Fibroblast of lung (primary cell): ENCODE results near the gene CACNB4. TPM values are rescaled to one million over a fixed set of nuclear protein-coding genes. Genes with fewer than 3 reads are reported as not detected.
"Not testable (repeated sequence)": the region's sequence is repeated elsewhere in the genome, so short reads cannot be mapped to it uniquely, and the experiment has no call there.

ENCODE experiments used
- DNase-seq, 2 donors: peaks; one replicate each; pipeline versions ENCODE4 v3.0.0 to v3.0.0-alpha.2; 2010; ENCODE audit warnings: low read depth in 2 of 2
- H2AFZ ChIP-seq: 2 replicates; pipeline ENCODE4 v1.5.1; 2012; ENCODE audit warnings: low read length, control low read depth, inconsistent platforms
- H3K27ac ChIP-seq: 2 replicates; pipeline ENCODE4 v1.5.1; 2011; ENCODE audit warnings: low read length, control low read depth; ENCODE audit not compliant: insufficient read depth
- H3K27me3 ChIP-seq: 2 replicates; pipeline ENCODE4 v1.5.1; 2011; ENCODE audit warnings: mild to moderate bottlenecking, low read length; ENCODE audit not compliant: control insufficient read depth, insufficient read depth
- H3K36me3 ChIP-seq: 2 replicates; pipeline ENCODE4 v1.5.1; 2011; ENCODE audit warnings: low read length; ENCODE audit not compliant: control insufficient read depth, insufficient read depth
- H3K4me1 ChIP-seq: 2 replicates; pipeline ENCODE4 v1.5.1; 2011; ENCODE audit warnings: low read length; ENCODE audit not compliant: control insufficient read depth, insufficient read depth; ENCODE audit errors: extremely low read depth
- H3K4me2 ChIP-seq: 2 replicates; pipeline ENCODE4 v1.5.1; 2011; ENCODE audit warnings: low read length, control low read depth; ENCODE audit not compliant: insufficient read depth; ENCODE audit errors: extremely low read depth
- H3K4me3 ChIP-seq, 4 experiments: fragments of 200-600 bp in 1 of 4; sonication (generic) in 1 of 4; replicated peaks in 1 of 4; 2 replicates each; pipeline ENCODE4 v1.5.1; 2011 to 2016; ENCODE audit warnings: low read length in 4 of 4, low read depth in 3 of 4, mild to moderate bottlenecking in 3 of 4, control low read depth in 2 of 4, inconsistent platforms in 1 of 4, mixed read lengths in 1 of 4; ENCODE audit not compliant: insufficient read depth in 1 of 4; ENCODE audit errors: control extremely low read depth in 1 of 4
- H3K79me2 ChIP-seq: 2 replicates; pipeline ENCODE4 v1.5.1; 2012; ENCODE audit warnings: mild to moderate bottlenecking, low read length, inconsistent platforms; ENCODE audit not compliant: control insufficient read depth, insufficient read depth
- H3K9ac ChIP-seq: 2 replicates; pipeline ENCODE4 v1.5.1; 2011; ENCODE audit warnings: mild to moderate bottlenecking, low read length, control low read depth; ENCODE audit not compliant: insufficient read depth
- H3K9me3 ChIP-seq: 2 replicates; pipeline ENCODE4 v1.5.1; 2012; ENCODE audit warnings: low read depth, low read length; ENCODE audit not compliant: control insufficient read depth, insufficient read depth
- H4K20me1 ChIP-seq: 2 replicates; pipeline ENCODE4 v1.5.1; 2011; ENCODE audit warnings: low read length; ENCODE audit not compliant: control insufficient read depth, insufficient read depth; ENCODE audit errors: extremely low read depth
- EZH2 ChIP-seq: IDR thresholded peaks from 2 replicates; pipeline ENCODE4 v1.5.1; 2012; ENCODE audit warnings: low read length, control low read depth, mild to moderate bottlenecking; ENCODE audit errors: missing control alignments
- polyA plus RNA-seq, 2 donors: library from polyadenylated mRNA; depleted of rRNA in 1 of 2; stranded (reverse) in 1 of 2; unstranded in 1 of 2; fragments of >200 nt; gene quantifications; 2 replicates each; pipeline ENCODE4 v1.2.1, GENCODE V29; 2011 to 2012; ENCODE audit warnings: missing spikeins in 1 of 2
- total RNA-seq: library from RNA; depleted of rRNA; stranded (reverse); fragments of >200 nt; gene quantifications from 2 replicates; pipeline ENCODE4 v1.2.1, GENCODE V29; 2014
- TF ChIP-seq, protein P1 (sequence below), 2 donors: IDR thresholded peaks in 1 of 2; conservative IDR thresholded peaks in 1 of 2; 1 replicate in 1 of 2; 2 replicates in 1 of 2; pipeline ENCODE4 v1.5.1; 2011 to 2012; ENCODE audit warnings: low read length in 2 of 2, control low read depth in 1 of 2, inconsistent platforms in 1 of 2, low read depth in 1 of 2, mild to moderate bottlenecking in 1 of 2

CACNB4 gene
- total and polyA plus RNA-seq, 2 donors (not counting 1 experiment from before 2014, with no cell fraction given): 0.66 to 2.5 TPM

DNA sequence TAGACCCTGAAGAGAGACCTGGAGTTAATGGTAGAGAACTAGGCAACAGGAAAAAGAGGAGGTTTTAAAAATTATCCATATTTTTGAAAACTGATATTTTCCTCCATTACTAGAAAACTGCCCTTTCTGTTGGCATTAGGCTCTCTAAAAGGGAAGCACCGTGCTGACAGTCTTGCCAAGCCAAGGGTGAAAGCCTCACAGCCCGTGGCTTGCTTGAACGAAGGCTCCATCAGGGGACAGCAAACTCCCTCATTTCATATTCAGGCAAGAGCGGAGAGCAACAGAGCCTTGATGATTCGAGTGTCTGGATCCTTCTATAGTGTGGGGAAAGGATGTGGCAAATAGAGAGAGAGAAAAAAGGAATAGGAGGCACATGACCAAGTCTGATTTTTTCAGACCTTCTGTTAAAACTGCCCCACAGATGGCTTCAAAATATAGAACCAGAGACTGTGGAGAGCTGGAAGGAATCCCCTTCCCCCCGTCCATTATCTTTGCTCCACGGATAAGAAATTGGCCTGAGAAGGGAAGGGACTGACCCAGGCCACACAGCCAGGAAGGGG lies 67.0 kb downstream of the CACNB4 start:
- TF ChIP-seq, protein P1, sequence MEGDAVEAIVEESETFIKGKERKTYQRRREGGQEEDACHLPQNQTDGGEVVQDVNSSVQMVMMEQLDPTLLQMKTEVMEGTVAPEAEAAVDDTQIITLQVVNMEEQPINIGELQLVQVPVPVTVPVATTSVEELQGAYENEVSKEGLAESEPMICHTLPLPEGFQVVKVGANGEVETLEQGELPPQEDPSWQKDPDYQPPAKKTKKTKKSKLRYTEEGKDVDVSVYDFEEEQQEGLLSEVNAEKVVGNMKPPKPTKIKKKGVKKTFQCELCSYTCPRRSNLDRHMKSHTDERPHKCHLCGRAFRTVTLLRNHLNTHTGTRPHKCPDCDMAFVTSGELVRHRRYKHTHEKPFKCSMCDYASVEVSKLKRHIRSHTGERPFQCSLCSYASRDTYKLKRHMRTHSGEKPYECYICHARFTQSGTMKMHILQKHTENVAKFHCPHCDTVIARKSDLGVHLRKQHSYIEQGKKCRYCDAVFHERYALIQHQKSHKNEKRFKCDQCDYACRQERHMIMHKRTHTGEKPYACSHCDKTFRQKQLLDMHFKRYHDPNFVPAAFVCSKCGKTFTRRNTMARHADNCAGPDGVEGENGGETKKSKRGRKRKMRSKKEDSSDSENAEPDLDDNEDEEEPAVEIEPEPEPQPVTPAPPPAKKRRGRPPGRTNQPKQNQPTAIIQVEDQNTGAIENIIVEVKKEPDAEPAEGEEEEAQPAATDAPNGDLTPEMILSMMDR (conservative IDR thresholded peaks at IDR 0.05 in 1 of 2, IDR thresholded peaks at IDR 0.05 in 1 of 2; ENCODE audit: low read depth in 1 of 2, low read length in 2 of 2): no peak
- TF ChIP-seq EZH2: no peak
- H3K9me3 ChIP-seq: no peaks in the 10 kb centered on the region

DNA sequence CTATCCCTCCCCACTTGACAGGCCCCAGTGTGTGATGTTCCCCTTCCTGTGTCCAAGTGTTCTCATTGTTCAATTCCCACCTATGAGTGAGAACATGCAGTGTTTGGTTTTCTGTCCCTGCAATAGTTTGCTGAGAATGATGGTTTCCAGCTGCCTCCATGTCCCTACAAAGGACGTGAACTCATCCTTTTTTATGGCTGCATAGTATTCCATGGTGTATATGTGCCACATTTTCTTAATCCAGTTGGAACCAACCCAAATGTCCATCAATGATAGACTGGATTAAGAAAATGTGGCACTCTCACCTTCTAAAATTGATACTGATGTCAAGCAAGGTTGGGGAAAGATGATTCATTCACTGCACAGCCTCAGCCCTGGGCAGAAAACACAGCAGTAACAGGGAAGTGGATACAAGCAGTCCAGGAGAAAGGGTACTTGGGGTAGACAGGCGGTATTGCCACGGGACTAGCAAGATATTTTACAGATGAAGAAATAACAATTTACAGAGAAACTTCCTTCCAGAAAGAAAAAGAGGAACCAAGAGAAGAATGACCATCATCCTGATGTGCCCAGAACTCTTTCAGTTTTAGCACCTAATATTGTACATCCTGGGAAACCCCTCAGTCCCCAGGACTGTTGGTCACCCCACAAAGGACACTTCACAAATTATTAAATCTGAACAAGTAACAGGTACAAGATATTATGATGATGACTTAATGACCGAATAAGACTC lies 68.1 kb downstream of the CACNB4 start:
- not testable (repeated sequence) for H4K20me1 ChIP-seq, H2AFZ ChIP-seq, H3K9me3 ChIP-seq, H3K79me2 ChIP-seq, H3K36me3 ChIP-seq, H3K27me3 ChIP-seq, H3K4me2 ChIP-seq, H3K4me3 ChIP-seq, H3K4me1 ChIP-seq, DNase-seq, H3K9ac ChIP-seq, H3K27ac ChIP-seq

More for the DNA sequence above, 67.0 kb downstream of the CACNB4 start:
- no peak for DNase-seq
- no peaks in the 10 kb centered on the region for H3K79me2 ChIP-seq
- no peaks in the 10 kb centered on the region for H3K36me3 ChIP-seq
- no peaks in the 10 kb centered on the region for H3K27me3 ChIP-seq
- peaks cover 3% of the 10 kb centered on the region for H3K4me1 ChIP-seq
- no peak overlapping the region for H3K9ac ChIP-seq
- no peak overlapping the region for H3K27ac ChIP-seq
- H4K20me1 ChIP-seq: no peaks in the 10 kb centered on the region
- no peak overlapping the region for H3K4me2 ChIP-seq
- no peak overlapping the region for H3K4me3 ChIP-seq
- no peak overlapping the region for H2AFZ ChIP-seq

DNA sequence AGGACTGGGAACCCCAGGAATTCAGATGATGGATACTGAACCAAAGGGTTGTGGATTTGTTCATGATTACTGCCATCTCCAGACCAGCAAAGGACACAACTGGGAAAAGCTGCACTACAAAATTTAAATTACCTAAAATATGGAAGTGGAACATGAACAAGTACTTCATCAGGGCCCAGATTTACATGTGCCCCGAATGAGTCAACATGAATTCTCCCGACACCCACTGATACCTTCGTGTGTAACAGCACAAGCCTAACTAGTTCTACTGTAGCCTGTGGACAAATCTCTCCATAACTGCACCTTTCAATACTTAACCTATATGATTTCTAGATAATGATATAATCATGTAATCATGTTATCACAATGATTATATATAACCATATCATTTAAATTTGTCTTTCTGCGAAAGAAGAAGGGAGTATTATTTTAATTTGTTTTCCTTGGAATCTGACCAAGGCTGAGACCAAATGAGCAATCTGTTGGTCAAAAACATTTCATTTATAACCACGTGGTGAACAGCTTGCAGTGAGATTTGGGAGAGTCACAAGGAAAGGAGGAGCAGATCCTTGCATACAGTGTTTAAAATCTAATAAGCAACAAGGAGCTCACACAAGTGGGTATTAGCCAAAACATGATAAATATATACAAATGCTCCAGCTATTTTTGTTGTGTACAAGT lies 70.5 kb downstream of the CACNB4 start:
- H3K27me3 ChIP-seq: no peaks in the 10 kb centered on the region
- no peak overlapping the region for H2AFZ ChIP-seq
- no peak overlapping the region for H3K9ac ChIP-seq
- no peaks in the 10 kb centered on the region for H4K20me1 ChIP-seq
- H3K36me3 ChIP-seq: no peaks in the 10 kb centered on the region
- H3K4me2 ChIP-seq: no peak overlapping the region
- no peak overlapping the region for H3K4me3 ChIP-seq
- peaks cover 3% of the 10 kb centered on the region for H3K4me1 ChIP-seq
- no peak overlapping the region for H3K27ac ChIP-seq
- H3K79me2 ChIP-seq: no peaks in the 10 kb centered on the region
- peak; percentile 44 to 50 for DNase-seq
- TF ChIP-seq, protein P1 (conservative IDR thresholded peaks at IDR 0.05 in 1 of 2, IDR thresholded peaks at IDR 0.05 in 1 of 2; ENCODE audit: low read depth in 1 of 2, low read length in 2 of 2): no peak
- no peak for TF ChIP-seq EZH2
- H3K9me3 ChIP-seq: no peaks in the 10 kb centered on the region
